Keratinocyte (primary cell): Measurements from ENCODE around the gene DNAJB6.

ENCODE experiments used
- EZH2 ChIP-seq: IDR thresholded peaks from one replicate; pipeline ENCODE4 v1.6.1; 2012; ENCODE audit warnings: inconsistent platforms, mild to moderate bottlenecking, low read length, moderate library complexity
- TF ChIP-seq, protein P1 (sequence below), 3 experiments: IDR thresholded peaks in 1 of 3; conservative IDR thresholded peaks in 1 of 3; optimal IDR thresholded peaks in 1 of 3; 2 replicates in 2 of 3; 3 replicates in 1 of 3; pipeline versions ENCODE3 to v1.5.1; 2011; ENCODE audit warnings: low read length in 3 of 3, mild to moderate bottlenecking in 3 of 3, moderate library complexity in 2 of 3, control low read depth in 1 of 3, inconsistent platforms in 1 of 3; ENCODE audit not compliant: insufficient read depth in 2 of 3; ENCODE audit errors: extremely low read depth in 1 of 3

DNA sequence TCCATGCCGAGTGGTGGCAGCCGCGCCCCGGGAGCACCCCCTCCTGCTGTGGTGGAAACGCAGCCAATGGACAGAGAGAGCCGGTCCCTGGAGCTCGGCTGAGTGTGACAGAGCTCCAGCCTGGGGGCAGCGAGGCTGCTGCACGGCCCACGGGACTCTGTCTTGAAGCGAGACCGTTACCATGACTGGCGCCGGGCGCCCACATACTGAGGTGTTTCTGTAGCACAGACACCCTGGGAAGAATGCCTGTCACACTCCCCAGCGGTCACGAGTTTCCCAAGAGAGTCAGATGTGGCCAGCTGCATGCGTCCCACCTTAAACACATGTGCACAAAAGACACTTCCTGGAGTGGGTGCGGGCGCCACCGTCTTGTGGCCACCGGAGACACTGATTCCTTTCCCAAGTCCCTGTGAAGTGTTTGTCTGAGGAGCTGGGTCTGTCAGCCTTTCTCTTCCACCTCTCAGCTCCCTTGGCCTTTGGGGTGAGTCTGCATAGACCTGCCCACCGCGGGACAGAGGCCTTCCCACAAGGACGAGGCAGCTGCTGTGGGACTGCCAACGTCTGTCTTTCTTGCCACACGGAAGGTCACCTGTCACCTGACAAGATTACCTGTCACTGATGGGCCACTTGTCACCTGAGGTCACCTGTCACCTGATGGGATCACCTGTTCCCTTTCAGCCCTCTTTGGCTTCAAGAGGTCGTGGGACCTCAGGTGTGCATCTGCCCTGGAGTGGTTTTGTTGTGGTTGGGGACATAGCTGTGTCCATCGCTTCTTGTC is 94.6 kb downstream of the DNAJB6 start:
- TF ChIP-seq, protein P1, sequence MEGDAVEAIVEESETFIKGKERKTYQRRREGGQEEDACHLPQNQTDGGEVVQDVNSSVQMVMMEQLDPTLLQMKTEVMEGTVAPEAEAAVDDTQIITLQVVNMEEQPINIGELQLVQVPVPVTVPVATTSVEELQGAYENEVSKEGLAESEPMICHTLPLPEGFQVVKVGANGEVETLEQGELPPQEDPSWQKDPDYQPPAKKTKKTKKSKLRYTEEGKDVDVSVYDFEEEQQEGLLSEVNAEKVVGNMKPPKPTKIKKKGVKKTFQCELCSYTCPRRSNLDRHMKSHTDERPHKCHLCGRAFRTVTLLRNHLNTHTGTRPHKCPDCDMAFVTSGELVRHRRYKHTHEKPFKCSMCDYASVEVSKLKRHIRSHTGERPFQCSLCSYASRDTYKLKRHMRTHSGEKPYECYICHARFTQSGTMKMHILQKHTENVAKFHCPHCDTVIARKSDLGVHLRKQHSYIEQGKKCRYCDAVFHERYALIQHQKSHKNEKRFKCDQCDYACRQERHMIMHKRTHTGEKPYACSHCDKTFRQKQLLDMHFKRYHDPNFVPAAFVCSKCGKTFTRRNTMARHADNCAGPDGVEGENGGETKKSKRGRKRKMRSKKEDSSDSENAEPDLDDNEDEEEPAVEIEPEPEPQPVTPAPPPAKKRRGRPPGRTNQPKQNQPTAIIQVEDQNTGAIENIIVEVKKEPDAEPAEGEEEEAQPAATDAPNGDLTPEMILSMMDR (optimal IDR thresholded peaks at IDR 0.05 in 1 of 3, IDR thresholded peaks at IDR 0.05 in 1 of 3, conservative IDR thresholded peaks at IDR 0.05 in 1 of 3; ENCODE audit: extremely low read depth in 1 of 3, insufficient read depth in 2 of 3, low read length in 3 of 3), result no peak
- no peak for TF ChIP-seq EZH2
